CD4-positive, alpha-beta T cell treated with Interferon gamma for 1 hour (primary cell): ENCODE measurements around the gene TIMP1.
A peak's percentile ranks its signal among the peaks of the same experiment; 100 is the strongest.

Experiments
- DNase-seq: peaks from one replicate; pipeline ENCODE4 v3.0.0-alpha.2; 2020

The TIMP1 gene

GRCh38 chrX:47581731-47582647 is at the start of gene TIMP1:
Gene TIMP1, plus strand, starts transcription at chrX:47582436. Its CDS starts 980 bp downstream, at chrX:47583416.
- peak; percentile 82 for DNase-seq

GRCh38 chrX:47539860-47540259 is 42.4 kb upstream of the TIMP1 start:
- DNase-seq, result no peak

GRCh38 chrX:47540754-47541538 is 41.3 kb upstream of the TIMP1 start:
- DNase-seq, result no peak

- DNase-seq, result no peak
These were observed 38.7 kb upstream of the TIMP1 start for GRCh38 chrX:47543496-47543895.

GRCh38 chrX:47556045-47556623 is 26.1 kb upstream of the TIMP1 start:
- peak; percentile 89 for DNase-seq

GRCh38 chrX:47558436-47558835 is 23.8 kb upstream of the TIMP1 start:
- DNase-seq, result no peak

GRCh38 chrX:47560179-47560933 is 21.9 kb upstream of the TIMP1 start:
- no peak for DNase-seq

- peak; percentile 98 for DNase-seq
These were observed 21.1 kb upstream of the TIMP1 start, which contains the start of gene ARAF for GRCh38 chrX:47560934-47561658. Gene ARAF, plus strand, starts transcription at chrX:47561205. Its CDS starts 1,763 bp downstream, at chrX:47562968.

GRCh38 chrX:47561659-47562151 is 20.5 kb upstream of the TIMP1 start:
- no peak for DNase-seq

GRCh38 chrX:47562615-47563243 is 19.5 kb upstream of the TIMP1 start:
- DNase-seq, result no peak

- DNase-seq, result no peak
These were observed 18.4 kb upstream of the TIMP1 start for GRCh38 chrX:47563801-47564315.

- DNase-seq, result no peak
These were observed 17.7 kb upstream of the TIMP1 start for GRCh38 chrX:47564438-47565085.

GRCh38 chrX:47566841-47567240 is 15.4 kb upstream of the TIMP1 start:
- DNase-seq, result no peak

GRCh38 chrX:47568656-47569295 is 13.5 kb upstream of the TIMP1 start:
- DNase-seq, result peak; percentile 34

GRCh38 chrX:47570794-47571193 is 11.4 kb upstream of the TIMP1 start:
- DNase-seq, result no peak

GRCh38 chrX:47571215-47571614 is 11.0 kb upstream of the TIMP1 start:
- no peak for DNase-seq

GRCh38 chrX:47571896-47572295 is 10.3 kb upstream of the TIMP1 start:
- no peak for DNase-seq

- no peak for DNase-seq
These were observed 9.4 kb upstream of the TIMP1 start for GRCh38 chrX:47572773-47573340.

- DNase-seq, result no peak
These were observed 8.7 kb upstream of the TIMP1 start for GRCh38 chrX:47573341-47574075.
